CD8-positive, alpha-beta memory T cell (primary cell): Measurements from ENCODE around the gene MAPK12. TPM values are rescaled to one million over a fixed set of nuclear protein-coding genes. Genes with fewer than 3 reads are reported as not detected.

Experiments used
- polyA plus RNA-seq: library from polyadenylated mRNA; unstranded; fragments of 300-500 nt; fragmentation: Illumina TruSeq; gene quantifications from one replicate; pipeline ENCODE4 v1.2.3, GENCODE V29; 2021
- total RNA-seq, 2 experiments: library from RNA; stranded (reverse); gene quantifications; one replicate each; pipeline ENCODE4 v1.2.3, GENCODE V29; 2021

Gene MAPK12
- total and polyA plus RNA-seq, 3 experiments from 2014 or later = 0.03 to 9.7 (median 9.3) TPM

Other genes with a start within 250 kb of the MAPK12 start
- under 1 TPM; 0.20 to 0.29 TPM for gene IL17REL, start 248.9 kb downstream of the MAPK12 start, total RNA-seq
- gene IL17REL, start 248.9 kb downstream of the MAPK12 start, polyA plus RNA-seq = not detected
- not detected for gene TTLL8, start 203.4 kb downstream of the MAPK12 start, total RNA-seq
- not detected for gene TTLL8, start 203.4 kb downstream of the MAPK12 start, polyA plus RNA-seq
- gene MLC1, start 176.3 kb downstream of the MAPK12 start, total RNA-seq = under 1 TPM; 0.35 to 0.47 TPM
- 1.7 TPM for gene MLC1, start 176.3 kb downstream of the MAPK12 start, polyA plus RNA-seq
- not detected for gene MOV10L1, start 171.7 kb downstream of the MAPK12 start, total RNA-seq
- not detected for gene MOV10L1, start 171.7 kb downstream of the MAPK12 start, polyA plus RNA-seq
- 1 to 10 TPM; 1.7 to 1.8 TPM for gene PANX2, start 91.0 kb downstream of the MAPK12 start, total RNA-seq
- gene PANX2, start 91.0 kb downstream of the MAPK12 start, polyA plus RNA-seq = not detected
- 100 to 1,000 TPM in 1 of 2 experiments, 10 to 100 TPM in 1; 96.2 to 102 TPM for gene TRABD, start 75.8 kb downstream of the MAPK12 start, total RNA-seq
- gene TRABD, start 75.8 kb downstream of the MAPK12 start, polyA plus RNA-seq = 49.0 TPM
- gene SELENOO, start 60.7 kb downstream of the MAPK12 start, total RNA-seq = 10 to 100 TPM; 22.3 to 25.9 TPM
- 6.1 TPM for gene SELENOO, start 60.7 kb downstream of the MAPK12 start, polyA plus RNA-seq
- 10 to 100 TPM; 51.4 to 52.2 TPM for gene TUBGCP6, start 16.7 kb downstream of the MAPK12 start, total RNA-seq
- gene TUBGCP6, start 16.7 kb downstream of the MAPK12 start, polyA plus RNA-seq = 18.6 TPM
- 10 to 100 TPM; 42.5 to 44.7 TPM for gene HDAC10, start 10.4 kb downstream of the MAPK12 start, total RNA-seq
- 7.5 TPM for gene HDAC10, start 10.4 kb downstream of the MAPK12 start, polyA plus RNA-seq
- gene MAPK11, start 8.7 kb upstream of the MAPK12 start, total RNA-seq = 10 to 100 TPM; 12.8 to 13.2 TPM
- 0.28 TPM for gene MAPK11, start 8.7 kb upstream of the MAPK12 start, polyA plus RNA-seq
- gene PLXNB2, start 46.0 kb upstream of the MAPK12 start, total RNA-seq = 10 to 100 TPM; 13.4 to 14.4 TPM
- gene PLXNB2, start 46.0 kb upstream of the MAPK12 start, polyA plus RNA-seq = 0.17 TPM
- gene DENND6B, start 65.3 kb upstream of the MAPK12 start, total RNA-seq = 1 to 10 TPM; 3.9 to 4.3 TPM
- gene DENND6B, start 65.3 kb upstream of the MAPK12 start, polyA plus RNA-seq = 0.67 TPM
- 10 to 100 TPM; 49.7 to 55.9 TPM for gene PPP6R2, start 81.6 kb upstream of the MAPK12 start, total RNA-seq
- 34.2 TPM for gene PPP6R2, start 81.6 kb upstream of the MAPK12 start, polyA plus RNA-seq
- gene SBF1, start 213.4 kb upstream of the MAPK12 start, total RNA-seq = 100 to 1,000 TPM; 144 to 150 TPM
- gene SBF1, start 213.4 kb upstream of the MAPK12 start, polyA plus RNA-seq = 43.8 TPM
- gene ADM2, start 219.9 kb upstream of the MAPK12 start, total RNA-seq = 1 to 10 TPM; 3.4 to 3.5 TPM
- 0.24 TPM for gene ADM2, start 219.9 kb upstream of the MAPK12 start, polyA plus RNA-seq
- under 1 TPM in 1 of 2 experiments, not detected in 1; 0.31 TPM for gene MIOX, start 225.2 kb upstream of the MAPK12 start, total RNA-seq
- not detected for gene MIOX, start 225.2 kb upstream of the MAPK12 start, polyA plus RNA-seq
- 10 to 100 TPM; 88.6 to 89.4 TPM for gene LMF2, start 246.0 kb upstream of the MAPK12 start, total RNA-seq
- 33.6 TPM for gene LMF2, start 246.0 kb upstream of the MAPK12 start, polyA plus RNA-seq
- gene NCAPH2, start 246.5 kb upstream of the MAPK12 start, total RNA-seq = 100 to 1,000 TPM; 155 to 165 TPM
- gene NCAPH2, start 246.5 kb upstream of the MAPK12 start, polyA plus RNA-seq = 36.5 TPM